ENCODE data around the gene RHOBTB3.

The RHOBTB3 gene

GRCh38 chr5:95733107-95733665 is 2.0 kb downstream of the RHOBTB3 start:
- no peak for DNase-seq

GRCh38 chr5:95734187-95734586 is 3.1 kb downstream of the RHOBTB3 start:
- no peak for DNase-seq

DNA sequence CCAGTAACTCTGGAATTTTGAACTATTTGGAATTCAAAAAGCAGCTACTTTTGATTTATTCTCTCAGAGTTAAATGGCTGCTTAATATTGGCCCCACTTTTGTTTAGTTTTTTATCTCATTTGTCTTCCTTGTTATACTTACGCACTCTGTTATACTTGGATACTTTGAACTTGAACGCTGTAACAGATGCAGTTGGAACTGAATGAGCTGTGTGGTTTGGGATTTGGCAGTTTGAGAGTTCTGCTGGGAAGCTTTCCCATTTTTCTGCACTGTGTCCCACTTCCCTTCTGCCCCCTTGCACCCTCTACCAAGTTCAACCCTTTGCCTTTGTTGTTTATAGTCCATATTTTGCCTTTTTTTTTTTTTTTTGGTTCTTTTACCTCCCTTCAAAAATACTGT is 3.8 kb downstream of the RHOBTB3 start:
- DNase-seq: no peak

DNA sequence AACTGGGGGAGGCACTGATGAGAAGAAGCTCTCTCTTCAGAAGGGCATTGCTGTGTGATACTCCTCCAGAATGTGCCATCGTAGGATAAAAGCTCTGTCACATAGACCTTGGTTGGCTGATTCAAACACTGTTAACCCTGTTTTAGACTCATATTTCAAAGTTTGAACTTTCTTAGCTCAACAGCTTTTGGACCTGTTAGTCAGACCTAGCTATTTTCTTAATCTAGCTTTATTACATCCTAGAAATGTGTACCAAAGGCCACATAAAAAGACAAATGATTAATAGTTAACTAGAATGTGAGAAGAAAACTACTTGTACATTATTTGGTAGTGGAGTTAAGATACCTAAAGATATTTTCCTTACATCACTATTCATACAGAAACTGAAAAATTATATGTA is 4.3 kb downstream of the RHOBTB3 start:
- DNase-seq: no peak

DNA sequence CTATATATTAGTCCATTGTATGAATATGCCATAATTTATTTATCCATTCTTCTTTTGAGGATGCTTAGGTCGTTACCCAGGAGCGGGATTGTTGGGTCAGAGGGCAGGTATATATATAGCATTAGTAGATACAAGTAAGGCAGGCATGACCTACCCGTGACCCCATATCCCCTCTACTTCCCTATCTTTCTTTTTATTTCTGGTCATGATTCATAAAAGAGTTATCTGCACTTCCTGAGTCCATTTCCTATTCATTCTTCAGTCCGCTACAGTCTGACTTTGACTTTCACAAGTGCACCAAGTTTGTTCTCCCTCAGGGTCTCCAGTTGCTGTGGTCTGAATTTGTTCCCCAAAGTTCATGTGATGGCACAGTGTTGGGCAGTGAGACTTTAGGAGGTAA is 6.9 kb downstream of the RHOBTB3 start:
- no peak for DNase-seq

DNA sequence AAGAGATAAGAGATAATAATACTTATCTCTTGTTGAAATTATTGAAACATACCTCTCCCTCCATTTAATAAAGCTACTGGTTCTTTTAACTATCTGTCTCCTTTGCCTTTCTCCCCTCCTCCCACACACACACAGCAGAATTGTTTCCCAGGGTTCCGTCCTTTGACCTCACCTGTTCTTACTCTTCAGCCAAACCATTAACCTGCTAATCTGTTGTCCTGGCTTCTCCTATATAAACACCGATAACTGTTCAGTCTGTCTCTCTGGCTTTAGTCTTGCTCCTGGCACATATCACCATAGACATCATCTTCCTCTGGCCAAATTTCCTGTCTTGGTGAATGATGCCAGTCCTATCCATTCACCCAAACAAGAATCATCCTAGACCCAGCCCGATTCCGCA is 7.7 kb downstream of the RHOBTB3 start:
- no peak for DNase-seq

DNA sequence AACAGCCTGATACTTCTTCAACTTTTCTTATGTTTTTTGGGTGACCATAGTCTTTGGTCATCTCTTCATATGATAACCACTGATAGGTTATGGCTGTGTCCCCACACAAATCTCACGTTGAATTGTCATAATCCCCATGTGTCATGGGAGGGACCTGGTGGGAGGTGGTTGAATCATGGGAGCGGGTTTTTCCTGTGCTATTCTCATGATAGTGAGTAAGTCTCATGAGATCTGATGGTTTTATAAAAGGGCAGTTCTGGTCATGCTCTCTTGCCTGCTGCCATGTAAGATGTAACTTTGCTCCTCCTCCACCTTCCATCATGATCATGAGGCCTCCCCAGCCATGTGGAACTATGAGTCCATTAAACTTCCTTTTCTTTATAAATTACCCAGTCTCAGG is 8.7 kb downstream of the RHOBTB3 start:
- no peak for DNase-seq

- no peak for DNase-seq
These were observed 10.3 kb downstream of the RHOBTB3 start for GRCh38 chr5:95741458-95741857.

DNA sequence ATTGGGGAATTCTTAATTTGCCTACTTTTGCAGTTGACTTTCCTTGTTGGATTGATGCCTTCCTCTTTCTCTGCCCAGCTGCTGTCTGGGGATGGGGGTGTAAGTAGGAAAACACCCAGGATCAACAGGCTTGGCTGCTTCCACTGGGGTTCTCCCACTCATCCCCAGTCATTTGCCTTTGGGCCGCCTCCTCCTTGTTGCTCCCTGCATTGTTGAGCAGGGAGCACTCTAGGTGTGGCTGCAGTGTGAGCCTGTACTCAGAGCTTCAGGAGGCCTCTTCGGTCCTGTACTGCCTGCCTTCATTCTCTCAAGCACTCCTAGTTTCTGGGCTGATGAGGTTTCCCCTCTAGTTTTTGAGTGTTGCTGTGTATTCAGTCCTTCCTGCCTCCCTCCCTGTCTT is 12.1 kb downstream of the RHOBTB3 start:
- no peak for DNase-seq

DNA sequence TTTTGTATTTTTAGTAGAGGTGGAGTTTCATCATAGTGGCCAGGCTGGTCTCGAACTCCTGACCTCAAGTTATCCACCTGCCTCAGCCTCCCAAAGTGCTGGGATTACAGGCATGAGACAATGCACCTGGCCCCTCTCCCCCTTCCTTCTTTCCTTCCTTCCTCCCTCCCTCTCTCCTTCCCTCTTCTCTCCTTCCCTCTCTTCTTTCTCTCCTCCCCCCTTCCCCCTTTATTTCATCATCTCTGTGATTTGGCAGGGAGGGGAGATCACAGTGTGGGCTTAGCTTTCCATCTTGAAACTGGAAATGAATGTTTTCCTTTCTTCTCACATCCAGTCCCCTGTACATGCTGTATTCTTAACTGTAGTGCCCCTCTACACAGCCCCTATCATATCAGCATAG is 12.7 kb downstream of the RHOBTB3 start:
- no peak for DNase-seq

DNA sequence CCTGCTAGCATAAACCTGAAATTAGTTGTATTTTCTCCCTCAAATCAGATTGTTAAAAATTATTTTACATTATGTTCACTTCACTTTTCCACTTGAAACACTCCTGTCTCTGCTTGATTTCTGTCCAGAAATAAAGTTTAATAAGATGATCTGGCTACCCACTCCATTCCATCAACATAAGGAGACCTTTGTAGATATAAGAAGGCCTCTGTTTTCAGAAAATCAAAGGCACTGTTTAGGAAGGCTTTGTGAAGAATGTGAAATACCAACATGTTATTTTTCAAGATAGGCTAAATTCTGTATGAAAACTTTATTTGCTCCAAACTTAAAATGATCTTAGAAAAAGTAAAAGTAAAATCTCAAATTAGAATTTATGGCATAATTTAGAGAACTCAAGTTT is 15.1 kb downstream of the RHOBTB3 start:
- DNase-seq: no peak

GRCh38 chr5:95746722-95747679 is 15.9 kb downstream of the RHOBTB3 start:
- no peak for DNase-seq

- no peak for DNase-seq
These were observed 17.0 kb downstream of the RHOBTB3 start for GRCh38 chr5:95748133-95748532.

- no peak for DNase-seq
These were observed 23.4 kb downstream of the RHOBTB3 start for GRCh38 chr5:95754545-95754944.

DNA sequence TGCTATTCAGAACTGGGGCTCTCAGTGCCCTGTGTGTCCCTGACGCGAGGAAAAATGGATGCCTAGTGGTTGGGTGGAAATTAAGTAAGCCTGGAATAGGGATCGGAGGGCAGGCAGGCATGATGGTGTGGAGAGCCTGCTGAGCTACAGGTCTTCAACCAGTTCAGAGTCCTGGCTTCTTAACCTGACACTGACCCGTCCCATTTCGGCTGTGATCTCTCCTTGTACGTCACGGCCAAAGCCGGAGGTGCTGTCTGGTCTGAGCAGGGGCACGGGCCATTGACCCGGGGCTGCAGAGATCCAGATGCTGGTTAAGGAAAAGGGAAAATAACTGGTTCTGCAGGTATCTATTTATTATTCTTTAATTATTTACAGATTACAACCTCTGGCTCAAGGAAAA is 27.9 kb downstream of the RHOBTB3 start:
- no peak for DNase-seq

DNA sequence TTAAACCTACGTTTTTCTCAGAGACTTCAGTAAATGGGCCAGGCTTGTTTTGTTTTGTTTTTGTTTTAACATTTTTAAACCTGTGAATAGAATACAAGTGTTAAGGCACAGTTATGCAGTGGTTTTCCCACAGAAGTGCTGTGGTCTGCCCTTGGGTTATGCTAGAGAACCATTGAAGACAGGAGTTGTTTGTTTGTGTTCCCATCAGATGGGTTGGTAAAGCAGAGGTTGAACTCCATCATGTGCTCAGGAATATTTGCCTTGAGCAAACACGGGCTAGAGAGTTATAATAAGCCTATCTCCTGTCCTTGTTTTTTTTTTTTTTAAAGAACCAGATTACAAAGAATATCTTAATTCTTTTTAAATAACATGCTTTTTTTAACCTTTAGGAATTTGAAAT is 28.5 kb downstream of the RHOBTB3 start:
- no peak for DNase-seq

GRCh38 chr5:95760273-95761191 is 29.4 kb downstream of the RHOBTB3 start:
- DNase-seq: peak; percentile 49

DNA sequence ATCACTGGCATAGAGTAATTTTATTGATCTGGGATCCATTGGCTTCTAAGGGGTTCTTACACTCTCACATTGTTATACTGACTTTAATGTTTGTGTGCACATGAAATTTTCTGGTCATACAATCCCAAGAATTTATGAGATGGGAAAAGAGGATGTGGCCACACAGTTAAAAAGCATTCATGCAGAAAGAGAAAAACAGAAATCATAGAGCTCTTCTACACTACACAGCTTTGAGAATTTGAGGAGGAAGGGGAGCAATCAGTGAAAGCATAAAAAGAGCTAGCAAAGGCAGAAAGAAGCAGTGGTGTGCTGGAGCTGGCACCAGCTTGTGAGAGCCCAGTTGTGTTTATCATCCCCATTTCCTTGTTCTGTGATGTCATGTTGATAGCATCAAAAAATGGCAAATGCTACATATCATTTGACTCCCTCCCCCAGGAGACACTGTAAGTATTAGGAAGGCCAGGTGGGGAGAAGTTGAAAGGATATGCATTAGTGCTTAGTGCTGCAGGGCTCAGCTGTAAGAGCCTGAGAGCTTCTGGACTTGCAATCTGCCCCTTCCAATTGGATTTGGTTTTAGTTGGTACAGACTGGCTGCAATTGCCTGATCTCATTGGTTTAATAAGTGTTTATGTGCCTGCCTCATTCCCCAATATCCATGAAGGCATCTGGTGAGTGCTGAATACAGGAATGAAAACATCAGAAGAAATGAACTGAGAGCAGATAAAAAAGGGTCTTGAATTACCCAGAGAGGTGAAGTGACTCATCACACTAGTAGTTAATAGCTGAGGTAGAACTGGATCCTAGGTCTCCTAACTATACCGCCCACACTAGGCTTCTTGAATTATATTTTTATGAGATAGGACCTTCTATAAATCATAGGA is 30.9 kb downstream of the RHOBTB3 start:
- no peak for DNase-seq

DNA sequence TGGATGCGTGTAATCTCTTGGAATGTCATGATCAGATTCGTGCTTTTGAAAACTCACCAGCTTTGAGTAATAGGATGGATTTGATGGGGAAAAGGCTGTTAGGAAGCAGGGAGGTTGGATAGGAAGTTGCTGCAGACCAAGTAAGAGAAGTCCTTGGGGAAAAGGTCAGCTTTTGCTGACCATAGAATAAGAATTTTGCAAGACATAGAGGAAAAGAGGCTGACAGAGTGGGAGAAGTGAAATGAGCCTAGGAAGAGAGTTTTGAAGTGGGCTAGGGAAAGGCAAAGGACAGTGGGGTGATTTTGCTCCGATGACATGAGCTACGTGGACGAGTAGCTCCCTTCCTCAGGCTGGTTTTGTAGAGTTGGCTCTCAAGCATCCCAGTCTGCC is 31.5 kb downstream of the RHOBTB3 start:
- DNase-seq: no peak

DNA sequence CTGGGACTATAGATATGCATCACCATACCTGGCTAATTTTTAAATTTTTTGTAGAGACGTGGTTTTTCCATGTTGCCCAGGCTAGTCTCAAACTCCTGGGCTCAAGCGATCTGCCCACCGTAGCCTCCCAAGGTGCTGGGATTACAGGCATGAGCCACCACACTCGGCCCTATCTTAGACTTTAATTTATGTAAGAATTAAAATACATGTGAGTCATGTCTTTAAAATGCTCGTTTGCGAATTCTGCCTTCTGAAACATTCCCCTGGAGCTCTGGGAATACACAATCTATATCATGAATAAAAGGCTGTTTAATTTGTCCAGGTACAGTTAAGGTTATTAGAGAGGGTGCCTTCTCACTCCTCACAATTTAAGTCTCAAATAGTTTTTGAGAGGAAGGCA is 32.8 kb downstream of the RHOBTB3 start:
- no peak for DNase-seq

GRCh38 chr5:95768731-95769130 is 37.6 kb downstream of the RHOBTB3 start:
- DNase-seq: no peak

Measured in CD4-positive, alpha-beta T cell treated with Interleukin-21 for 1 hour (primary cell).